OCI-LY1 (cell line): ENCODE measurements around the gene HAPLN3.

Experiments
- H2AFZ ChIP-seq: fragments of 200-600 bp; sonication (generic), shearing (Covaris generic); 2 replicates; pipeline ENCODE4 v1.6.0; 2014; ENCODE audit warnings: antibody characterized with exemption, mild to moderate bottlenecking, low read length
- H3F3A ChIP-seq: fragments of 200-600 bp; sonication (generic), shearing (Covaris generic); 2 replicates; pipeline ENCODE4 v1.6.0; 2014; ENCODE audit warnings: mild to moderate bottlenecking, antibody characterized with exemption, low read length, moderate library complexity; ENCODE audit not compliant: insufficient read depth
- H3K27ac ChIP-seq: fragments of 200-600 bp; sonication (generic); 2 replicates; pipeline ENCODE4 v1.5.1; 2014; ENCODE audit warnings: low read length, mixed run types, mild to moderate bottlenecking, low read depth; ENCODE audit not compliant: poor library complexity, severe bottlenecking
- H3K27me3 ChIP-seq: fragments of 200-600 bp; sonication (generic); 2 replicates; pipeline ENCODE4 v1.6.0; 2014; ENCODE audit warnings: antibody characterized with exemption, mild to moderate bottlenecking, low read length, moderate library complexity; ENCODE audit not compliant: insufficient read depth
- H3K36me3 ChIP-seq: fragments of 200-600 bp; sonication (generic); 2 replicates; pipeline ENCODE4 v1.6.1; 2014; ENCODE audit warnings: mild to moderate bottlenecking, antibody characterized with exemption, low read length, moderate library complexity, mixed read lengths; ENCODE audit not compliant: insufficient read depth
- H3K4me1 ChIP-seq: fragments of 200-600 bp; sonication (generic); 2 replicates; pipeline ENCODE4 v1.5.1; 2014; ENCODE audit warnings: mild to moderate bottlenecking, low read length, moderate library complexity; ENCODE audit not compliant: insufficient read depth, severe bottlenecking
- H3K4me2 ChIP-seq: fragments of 200-600 bp; sonication (generic), shearing (Covaris generic); 2 replicates; pipeline ENCODE4 v1.6.1; 2014; ENCODE audit warnings: low read length
- H3K4me3 ChIP-seq: fragments of 200-600 bp; sonication (generic); 2 replicates; pipeline ENCODE4 v1.5.1; 2014; ENCODE audit warnings: low read length, low read depth, mild to moderate bottlenecking, mixed read lengths; ENCODE audit not compliant: poor library complexity, severe bottlenecking
- H3K79me2 ChIP-seq: fragments of 200-600 bp; shearing (Covaris generic); 2 replicates; pipeline ENCODE4 v1.6.1; 2016; ENCODE audit warnings: mixed run types, low read length, mixed read lengths; ENCODE audit not compliant: insufficient read depth
- H3K9ac ChIP-seq: fragments of 200-600 bp; sonication (generic), shearing (Covaris generic); 2 replicates; pipeline ENCODE4 v1.6.1; 2014; ENCODE audit warnings: mild to moderate bottlenecking, low read length, mixed read lengths
- H3K9me2 ChIP-seq: fragments of 200-600 bp; sonication (generic), shearing (Covaris generic); 2 replicates; pipeline ENCODE4 v1.6.1; 2014; ENCODE audit warnings: low read depth, mild to moderate bottlenecking, low read length, mixed read lengths
- H3K9me3 ChIP-seq: fragments of 200-600 bp; shearing (Covaris generic); 2 replicates; pipeline ENCODE4 v1.6.1; 2014; ENCODE audit warnings: low read length, mixed read lengths
- H4K20me1 ChIP-seq: fragments of 200-600 bp; sonication (generic), shearing (Covaris generic); 2 replicates; pipeline ENCODE4 v1.6.0; 2016; ENCODE audit warnings: mild to moderate bottlenecking, low read length; ENCODE audit not compliant: insufficient read depth
- EZH2 ChIP-seq: fragments of 200-600 bp; sonication (generic), shearing (Covaris generic); IDR thresholded peaks from 2 replicates; pipeline ENCODE4 v1.8.0; 2017; ENCODE audit warnings: borderline replicate concordance, mixed run types, mild to moderate bottlenecking, antibody characterized with exemption, low read length, moderate library complexity, mixed read lengths
- TF ChIP-seq, protein P1 (sequence below): fragments of 200-600 bp; sonication (generic), shearing (Covaris generic); IDR thresholded peaks from 2 replicates; pipeline ENCODE4 v1.5.1; 2017; ENCODE audit warnings: mild to moderate bottlenecking, antibody characterized with exemption, low read length, moderate library complexity, mixed read lengths

Gene HAPLN3, protein sequence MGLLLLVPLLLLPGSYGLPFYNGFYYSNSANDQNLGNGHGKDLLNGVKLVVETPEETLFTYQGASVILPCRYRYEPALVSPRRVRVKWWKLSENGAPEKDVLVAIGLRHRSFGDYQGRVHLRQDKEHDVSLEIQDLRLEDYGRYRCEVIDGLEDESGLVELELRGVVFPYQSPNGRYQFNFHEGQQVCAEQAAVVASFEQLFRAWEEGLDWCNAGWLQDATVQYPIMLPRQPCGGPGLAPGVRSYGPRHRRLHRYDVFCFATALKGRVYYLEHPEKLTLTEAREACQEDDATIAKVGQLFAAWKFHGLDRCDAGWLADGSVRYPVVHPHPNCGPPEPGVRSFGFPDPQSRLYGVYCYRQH

DNA sequence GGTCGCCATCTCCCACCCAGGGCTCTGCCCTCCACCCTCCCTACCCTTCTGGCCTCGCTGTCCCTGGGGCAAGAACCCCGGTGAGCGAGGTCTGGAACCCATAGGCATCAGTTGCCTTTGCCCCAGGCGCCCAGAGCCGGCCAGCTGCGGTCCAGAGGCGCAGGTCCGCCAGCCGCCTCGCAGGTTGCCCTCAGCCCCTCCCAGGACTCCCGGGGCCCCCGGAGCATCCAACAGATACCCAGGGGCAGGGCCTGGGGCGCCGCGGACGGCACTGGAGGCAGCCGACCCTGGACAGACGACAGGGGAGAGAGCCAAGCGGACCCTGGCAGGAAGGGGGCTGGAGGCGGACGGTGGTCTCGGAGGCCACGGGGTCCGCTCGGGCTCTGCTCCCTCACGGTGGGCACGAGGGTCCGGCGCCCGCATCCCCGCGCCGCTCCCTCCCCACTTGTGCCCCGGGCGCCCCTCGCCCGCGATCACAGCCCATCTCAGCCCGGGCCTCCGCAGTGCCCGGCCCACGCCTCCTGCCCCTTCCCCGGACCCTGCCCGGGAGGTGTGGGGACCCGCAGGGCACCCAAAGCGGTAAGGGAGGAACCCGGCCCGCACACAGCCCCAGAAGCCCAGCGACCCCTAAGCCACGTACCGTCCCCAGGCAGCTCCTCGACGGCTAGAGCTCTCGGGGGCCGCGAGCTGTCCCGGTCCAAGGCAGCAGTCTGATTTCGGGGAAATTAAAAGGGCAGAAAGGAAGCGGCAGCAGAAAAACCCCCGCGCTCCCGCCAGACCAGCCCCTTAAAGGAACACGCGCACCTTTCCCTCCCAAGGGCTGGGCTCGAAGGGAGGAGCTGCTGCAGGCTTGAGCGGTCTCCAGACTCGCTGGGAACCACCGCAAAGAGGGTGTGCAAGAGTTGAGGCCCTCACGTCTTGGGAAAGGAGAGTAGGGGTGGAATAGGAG, at the start of gene HAPLN3:
Gene HAPLN3 (minus strand): TSS at position 726 of the 949 bp plus-strand sequence. CDS start 8,246 bp downstream, outside the sequence.
- peak within 1 kb of the TSS; percentile 56 for H3K4me2 ChIP-seq
- H3K79me2 ChIP-seq, result no peaks in the 10 kb centered on the region
- no peaks in the 10 kb centered on the region for H3F3A ChIP-seq
- H3K9ac ChIP-seq, result no peak within 1 kb of the TSS; the same call in 1 of the 2 replicates
- H2AFZ ChIP-seq, result no peak within 1 kb of the TSS
- TF ChIP-seq, protein P1, sequence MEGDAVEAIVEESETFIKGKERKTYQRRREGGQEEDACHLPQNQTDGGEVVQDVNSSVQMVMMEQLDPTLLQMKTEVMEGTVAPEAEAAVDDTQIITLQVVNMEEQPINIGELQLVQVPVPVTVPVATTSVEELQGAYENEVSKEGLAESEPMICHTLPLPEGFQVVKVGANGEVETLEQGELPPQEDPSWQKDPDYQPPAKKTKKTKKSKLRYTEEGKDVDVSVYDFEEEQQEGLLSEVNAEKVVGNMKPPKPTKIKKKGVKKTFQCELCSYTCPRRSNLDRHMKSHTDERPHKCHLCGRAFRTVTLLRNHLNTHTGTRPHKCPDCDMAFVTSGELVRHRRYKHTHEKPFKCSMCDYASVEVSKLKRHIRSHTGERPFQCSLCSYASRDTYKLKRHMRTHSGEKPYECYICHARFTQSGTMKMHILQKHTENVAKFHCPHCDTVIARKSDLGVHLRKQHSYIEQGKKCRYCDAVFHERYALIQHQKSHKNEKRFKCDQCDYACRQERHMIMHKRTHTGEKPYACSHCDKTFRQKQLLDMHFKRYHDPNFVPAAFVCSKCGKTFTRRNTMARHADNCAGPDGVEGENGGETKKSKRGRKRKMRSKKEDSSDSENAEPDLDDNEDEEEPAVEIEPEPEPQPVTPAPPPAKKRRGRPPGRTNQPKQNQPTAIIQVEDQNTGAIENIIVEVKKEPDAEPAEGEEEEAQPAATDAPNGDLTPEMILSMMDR, result no peak
- TF ChIP-seq EZH2, result no peak
- no peaks in the 10 kb centered on the region for H3K9me3 ChIP-seq
- H3K27me3 ChIP-seq, result peaks cover 9% of the 10 kb centered on the region; the same call in 1 of the 2 replicates
- H3K27ac ChIP-seq, result no peak within 1 kb of the TSS
- peak within 1 kb of the TSS; percentile 45 for H3K4me3 ChIP-seq
- no peaks in the 10 kb centered on the region for H3K36me3 ChIP-seq
- H3K4me1 ChIP-seq, result peaks cover 8% of the 10 kb centered on the region
- no peaks in the 10 kb centered on the region for H4K20me1 ChIP-seq
- no peaks in the 10 kb centered on the region for H3K9me2 ChIP-seq

DNA sequence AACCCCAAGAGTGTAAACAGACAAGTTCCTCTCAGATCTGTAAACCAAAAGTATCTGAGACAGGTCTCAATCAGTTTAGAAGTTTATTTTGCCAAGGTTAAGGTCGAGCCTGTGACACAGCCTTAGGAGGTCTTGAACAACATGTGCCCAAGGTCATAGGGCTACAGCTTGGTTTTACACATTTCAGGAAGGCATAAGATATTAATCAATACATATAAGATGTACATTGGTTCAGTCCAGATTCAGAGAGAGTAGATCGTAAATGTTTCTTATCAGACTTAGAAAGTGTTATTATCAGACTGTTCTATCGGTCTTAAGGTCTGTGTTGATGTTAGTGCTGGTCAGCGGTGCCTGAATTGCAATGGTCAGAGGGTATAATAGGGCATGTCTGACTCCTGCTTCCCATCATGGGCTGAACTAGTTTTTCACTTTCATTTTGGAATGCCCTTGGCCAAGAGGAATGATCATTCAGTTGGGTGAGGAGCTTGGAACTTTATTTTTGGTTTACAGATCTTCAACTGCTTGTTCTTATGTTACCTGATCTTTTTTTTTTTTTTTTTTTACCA, 44.8 kb upstream of the HAPLN3 start:
- Histone ChIP-seq H3K4me2 (no peak overlapping the region), H4K20me1 (no peaks in the 10 kb centered on the region), H3K9me3 (no peaks in the 10 kb centered on the region), H2AFZ (no peak overlapping the region), H3K4me3 (no peak overlapping the region), H3K9ac (no peak overlapping the region), H3K4me1 (no peaks in the 10 kb centered on the region), H3K27me3 (no peaks in the 10 kb centered on the region; the same call in 1 of the 2 replicates), H3K27ac (no peak overlapping the region), H3K9me2 (no peaks in the 10 kb centered on the region), H3K36me3 (no peaks in the 10 kb centered on the region), H3F3A (no peaks in the 10 kb centered on the region), H3K79me2 (no peaks in the 10 kb centered on the region)
- TF ChIP-seq, protein P1, result no peak

DNA sequence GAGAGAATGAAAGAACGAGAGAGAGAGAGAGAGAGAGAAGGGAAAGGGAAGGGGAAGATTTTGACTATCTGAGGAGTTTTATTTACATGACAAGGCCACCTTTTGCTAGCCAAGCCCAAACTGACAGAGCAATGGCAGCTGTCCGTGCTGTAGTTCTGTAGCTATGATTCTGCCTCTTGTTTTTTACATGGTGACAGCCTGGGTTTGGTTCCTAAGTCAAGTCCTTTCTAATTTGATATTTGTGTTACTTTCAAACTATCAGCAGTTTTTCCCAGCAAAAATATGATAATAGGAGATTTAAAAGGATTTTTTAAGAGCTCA, 44.1 kb upstream of the HAPLN3 start:
- no peak for TF ChIP-seq EZH2
- TF ChIP-seq, protein P1, result no peak
- Histone ChIP-seq H4K20me1 (no peaks in the 10 kb centered on the region), H3K4me2 (no peak overlapping the region), H3K27ac (no peak overlapping the region), H3K36me3 (no peaks in the 10 kb centered on the region), H3K9me3 (no peaks in the 10 kb centered on the region), H3K9ac (no peak overlapping the region), H3F3A (no peaks in the 10 kb centered on the region), H3K9me2 (no peaks in the 10 kb centered on the region), H3K79me2 (no peaks in the 10 kb centered on the region), H2AFZ (no peak overlapping the region), H3K4me1 (no peaks in the 10 kb centered on the region), H3K27me3 (no peaks in the 10 kb centered on the region; the same call in 1 of the 2 replicates), H3K4me3 (no peak overlapping the region)
